ENCODE measurements around the gene RTEL1. TPM values are rescaled to one million over a fixed set of nuclear protein-coding genes. Genes with fewer than 3 reads are reported as not detected.

Gene RTEL1
- total RNA-seq, 1 experiment from 2014 or later = 26.1 TPM

DNA sequence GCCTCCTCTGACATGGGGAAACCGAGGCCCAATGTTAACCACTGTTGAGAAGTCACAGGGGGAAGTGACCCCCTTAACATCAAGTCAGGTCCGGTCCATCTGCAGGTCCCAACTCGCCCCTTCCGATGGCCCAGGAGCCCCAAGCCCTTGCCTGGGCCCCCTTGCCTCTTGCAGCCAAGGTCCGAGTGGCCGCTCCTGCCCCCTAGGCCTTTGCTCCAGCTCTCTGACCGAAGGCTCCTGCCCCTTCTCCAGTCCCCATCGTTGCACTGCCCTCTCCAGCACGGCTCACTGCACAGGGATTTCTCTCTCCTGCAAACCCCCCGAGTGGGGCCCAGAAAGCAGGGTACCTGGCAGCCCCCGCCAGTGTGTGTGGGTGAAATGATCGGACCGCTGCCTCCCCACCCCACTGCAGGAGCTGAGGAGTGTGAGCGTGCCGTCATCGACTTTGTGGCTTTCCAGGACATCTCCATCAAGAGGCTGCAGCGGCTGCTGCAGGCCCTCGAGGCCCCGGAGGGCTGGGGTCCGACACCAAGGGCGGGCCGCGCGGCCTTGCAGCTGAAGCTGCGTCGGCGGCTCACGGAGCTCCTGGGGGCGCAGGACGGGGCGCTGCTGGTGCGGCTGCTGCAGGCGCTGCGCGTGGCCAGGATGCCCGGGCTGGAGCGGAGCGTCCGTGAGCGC, 39.9 kb downstream of the RTEL1 start:
- Histone ChIP-seq H3K27me3 (ENCODE audit: control insufficient read depth, insufficient read depth, low read length) (no peaks in the 10 kb centered on the region), H3K4me1 (ENCODE audit: control insufficient read depth, insufficient read depth, low read length) (peaks cover 61% of the 10 kb centered on the region), H3K27ac (ENCODE audit: low read length) (peak overlapping the region; percentile 61), H3K4me3 (ENCODE audit: low read depth in 2 of 2, low read length in 2 of 2) (no peak overlapping the region), H3K9me3 (ENCODE audit: control insufficient read depth, insufficient read depth, low read depth, low read length) (no peaks in the 10 kb centered on the region), H3K36me3 (ENCODE audit: control insufficient read depth, insufficient read depth, low read length) (no peaks in the 10 kb centered on the region)
- TF ChIP-seq POLR2AphosphoS5 (IDR thresholded peaks at IDR 0.05; ENCODE audit: low read depth, low read length) (no peak), CTCF (IDR thresholded peaks at IDR 0.05) (no peak), SIN3A (IDR thresholded peaks at IDR 0.05; ENCODE audit: borderline replicate concordance, insufficient read depth, low read depth, low read length) (no peak), TCF7L2 (IDR thresholded peaks at IDR 0.05; ENCODE audit: low read depth, low read length) (no peak), REST (IDR thresholded peaks at IDR 0.05; ENCODE audit: insufficient read depth in 1 of 2, low read depth in 2 of 2, low read length in 1 of 2) (no peak)
- POLR2A ChIA-PET = interaction anchor here (0.9 kb wide), 1 partner anchor 15 kb away, joined by 3 read pairs; no protein-coding TSS in a partner anchor
- in situ Hi-C loops (cut with HindIII; ENCODE audit: low pct_unique_long_range_greater_than_20kb, low sequenced_read_pairs) = no loop called here
- BruUV-seq (replicated peaks) = no TSS peak
- DNase-seq (ENCODE audit: low read depth, low spot score) (no peak), ATAC-seq (no peak)
- CTCF ChIA-PET = interaction anchor here (1.0 kb wide), 1 partner anchor 160 kb away, joined by 3 read pairs; no protein-coding TSS in a partner anchor
- intact Hi-C loops (cut with micrococcal nuclease; ENCODE audit: unreplicated experiment) = no loop called here

GRCh38 chr20:63698739-63699465, 40.8 kb downstream of the RTEL1 start:
- no peak for TF ChIP-seq TCF7L2 (IDR thresholded peaks at IDR 0.05; ENCODE audit: low read depth, low read length)
- no peak for TF ChIP-seq SIN3A (IDR thresholded peaks at IDR 0.05; ENCODE audit: borderline replicate concordance, insufficient read depth, low read depth, low read length)
- TF ChIP-seq POLR2AphosphoS5 (IDR thresholded peaks at IDR 0.05; ENCODE audit: low read depth, low read length) = peak; percentile 33; the same call in 1 of the 2 replicates
- no peak for TF ChIP-seq REST (IDR thresholded peaks at IDR 0.05; ENCODE audit: insufficient read depth in 1 of 2, low read depth in 2 of 2, low read length in 1 of 2)
- TF ChIP-seq CTCF (IDR thresholded peaks at IDR 0.05) = no peak
- Histone ChIP-seq H3K36me3 (ENCODE audit: control insufficient read depth, insufficient read depth, low read length) (no peaks in the 10 kb centered on the region), H3K27me3 (ENCODE audit: control insufficient read depth, insufficient read depth, low read length) (no peaks in the 10 kb centered on the region), H3K4me3 (ENCODE audit: low read depth in 2 of 2, low read length in 2 of 2) (no peak overlapping the region), H3K9me3 (ENCODE audit: control insufficient read depth, insufficient read depth, low read depth, low read length) (no peaks in the 10 kb centered on the region), H3K27ac (ENCODE audit: low read length) (peak overlapping the region; percentile 77), H3K4me1 (ENCODE audit: control insufficient read depth, insufficient read depth, low read length) (peaks cover 64% of the 10 kb centered on the region)
- ATAC-seq (peak; percentile 68), DNase-seq (ENCODE audit: low read depth, low spot score) (peak; percentile 60)
- ChIA-PET POLR2A (interaction anchor here (0.6 to 0.9 kb wide), 3 partner anchors 12 to 45 kb away, joined by 3 read pairs; no protein-coding TSS in a partner anchor), CTCF (interaction anchor here (1.0 kb wide), 1 partner anchor 161 kb away, joined by 3 read pairs; no protein-coding TSS in a partner anchor)
- BruUV-seq (replicated peaks) = no TSS peak
- intact Hi-C loops (cut with micrococcal nuclease; ENCODE audit: unreplicated experiment) = no loop called here
- in situ Hi-C loops (cut with HindIII; ENCODE audit: low pct_unique_long_range_greater_than_20kb, low sequenced_read_pairs) = no loop called here

Data from Panc1 (cell line).